Liver (tissue), 9 donors: Measurements from ENCODE around the gene JMJD1C. TPM values are rescaled to one million over a fixed set of nuclear protein-coding genes. Genes with fewer than 3 reads are reported as not detected.

Source experiments
- DNase-seq: peaks from one replicate; pipeline ENCODE4 v3.0.0-alpha.2; 2017; ENCODE audit warnings: low spot score
- H3K27ac ChIP-seq, 2 donors: one replicate each; pipeline ENCODE4 v1.7.0; 2013; ENCODE audit warnings: inconsistent platforms in 2 of 2, low read length in 2 of 2, control low read depth in 1 of 2, low read depth in 1 of 2, mild to moderate bottlenecking in 1 of 2
- H3K27me3 ChIP-seq, 4 donors: one replicate each; pipeline versions ENCODE4 v1.6.1 to v1.7.0; 2013; ENCODE audit warnings: low read length in 3 of 4, inconsistent platforms in 1 of 4, mild to moderate bottlenecking in 1 of 4, moderate library complexity in 1 of 4; ENCODE audit not compliant: control insufficient read depth in 4 of 4, insufficient read depth in 4 of 4
- H3K36me3 ChIP-seq, 4 donors: one replicate each; pipeline versions ENCODE4 v1.6.1 to v1.7.0; 2013; ENCODE audit warnings: low read length in 3 of 4, mild to moderate bottlenecking in 3 of 4, low read depth in 1 of 4, moderate library complexity in 1 of 4; ENCODE audit not compliant: control insufficient read depth in 4 of 4, insufficient read depth in 3 of 4
- H3K4me1 ChIP-seq, 4 donors: one replicate each; pipeline versions ENCODE4 v1.6.1 to v1.7.0; 2013; ENCODE audit warnings: low read length in 3 of 4, mild to moderate bottlenecking in 3 of 4, moderate library complexity in 1 of 4; ENCODE audit not compliant: control insufficient read depth in 4 of 4, insufficient read depth in 4 of 4
- H3K4me3 ChIP-seq, 3 donors: one replicate each; pipeline versions ENCODE4 v1.6.1 to v1.7.0; 2013; ENCODE audit warnings: low read length in 3 of 3, control low read depth in 1 of 3, low read depth in 1 of 3, mild to moderate bottlenecking in 1 of 3
- H3K9ac ChIP-seq, 2 donors: one replicate each; pipeline ENCODE4 v1.7.0; 2013; ENCODE audit warnings: low read length in 2 of 2, mild to moderate bottlenecking in 2 of 2, moderate library complexity in 2 of 2, control low read depth in 1 of 2, low read depth in 1 of 2
- H3K9me3 ChIP-seq, 4 donors: one replicate each; pipeline versions ENCODE4 v1.6.1 to v1.7.0; 2013; ENCODE audit warnings: low read length in 3 of 4; ENCODE audit not compliant: control insufficient read depth in 4 of 4
- ATF3 ChIP-seq: IDR thresholded peaks from 2 replicates; pipeline ENCODE4 v1.6.1; 2016; ENCODE audit warnings: antibody characterized with exemption
- CTCF ChIP-seq: fragments of 150-350 bp; IDR thresholded peaks from 2 replicates; pipeline ENCODE4 v1.5.1; 2017; ENCODE audit warnings: improper control_type of control experiment, low read depth, low read length; ENCODE audit not compliant: missing input control
- EGR1 ChIP-seq, 2 donors: IDR thresholded peaks; 2 replicates each; pipeline ENCODE4 v1.6.1; 2016 to 2018; ENCODE audit warnings: antibody characterized with exemption in 2 of 2, low read depth in 2 of 2
- FOXA1 ChIP-seq: IDR thresholded peaks from 2 replicates; pipeline ENCODE4 v1.6.1; 2016; ENCODE audit warnings: antibody characterized with exemption
- FOXA2 ChIP-seq: IDR thresholded peaks from 2 replicates; pipeline ENCODE4 v1.6.1; 2016; ENCODE audit warnings: antibody characterized with exemption
- GABPA ChIP-seq, 2 donors: IDR thresholded peaks in 1 of 2; conservative IDR thresholded peaks in 1 of 2; 2 replicates each; pipeline ENCODE4 v1.6.1; 2016; ENCODE audit warnings: antibody characterized with exemption in 2 of 2, mild to moderate bottlenecking in 1 of 2, moderate library complexity in 1 of 2
- HNF4A ChIP-seq, 2 donors: conservative IDR thresholded peaks; 2 replicates each; pipeline ENCODE4 v1.6.1; 2016; ENCODE audit warnings: antibody characterized with exemption in 2 of 2, mild to moderate bottlenecking in 2 of 2
- HNF4G ChIP-seq: IDR thresholded peaks from 2 replicates; pipeline ENCODE4 v1.6.1; 2016; ENCODE audit warnings: antibody characterized with exemption
- JUND ChIP-seq, 2 donors: IDR thresholded peaks; 2 replicates each; pipeline ENCODE4 v1.6.1; 2016; ENCODE audit warnings: antibody characterized with exemption in 2 of 2
- MAX ChIP-seq: IDR thresholded peaks from 2 replicates; pipeline ENCODE4 v1.6.1; 2016; ENCODE audit warnings: antibody characterized with exemption
- NR2F2 ChIP-seq: IDR thresholded peaks from 2 replicates; pipeline ENCODE4 v1.6.1; 2016; ENCODE audit warnings: antibody characterized with exemption
- RAD21 ChIP-seq, 2 donors: IDR thresholded peaks; 2 replicates each; pipeline ENCODE4 v1.6.1; 2016; ENCODE audit warnings: antibody characterized with exemption in 2 of 2, mild to moderate bottlenecking in 2 of 2
- REST ChIP-seq: IDR thresholded peaks from 2 replicates; pipeline ENCODE4 v1.6.1; 2016; ENCODE audit warnings: antibody characterized with exemption, mild to moderate bottlenecking
- RXRA ChIP-seq, 2 donors: IDR thresholded peaks; 2 replicates each; pipeline ENCODE4 v1.6.1; 2017 to 2018; ENCODE audit warnings: antibody characterized with exemption in 2 of 2, mild to moderate bottlenecking in 1 of 2
- SP1 ChIP-seq: IDR thresholded peaks from 2 replicates; pipeline ENCODE4 v1.6.1; 2018; ENCODE audit warnings: antibody characterized with exemption, mild to moderate bottlenecking
- TAF1 ChIP-seq: conservative IDR thresholded peaks from 2 replicates; pipeline ENCODE4 v1.6.1; 2016; ENCODE audit warnings: antibody characterized with exemption, mild to moderate bottlenecking
- YY1 ChIP-seq: IDR thresholded peaks from 2 replicates; pipeline ENCODE4 v1.6.1; 2016; ENCODE audit warnings: antibody characterized with exemption, mild to moderate bottlenecking
- ZBTB33 ChIP-seq: IDR thresholded peaks from 2 replicates; pipeline ENCODE4 v1.6.1; 2016; ENCODE audit warnings: antibody characterized with exemption
- WGBS: extraction: QIAGEN DNeasy Blood & Tissue Kit; methylation state at CpG from one replicate; pipeline ENCODE4 v1.1.7; 2013; 5-methylcytosine and 5-hydroxymethylcytosine counted together
- polyA plus RNA-seq, 2 donors: library from polyadenylated mRNA; stranded (reverse) in 1 of 2; unstranded in 1 of 2; fragments of 200-250 nt in 1 of 2; fragments of >200 nt in 1 of 2; fragmentation: Nextera tagmentation in 1 of 2; extraction: Ambion mirVana in 1 of 2; gene quantifications; one replicate each; pipeline versions ENCODE4 v1.2.1 to v1.2.3, GENCODE V29; 2013 to 2015
- total RNA-seq, 2 donors: library from RNA; depleted of rRNA; stranded (reverse); fragments of >200 nt; gene quantifications; one replicate each; pipeline ENCODE4 v1.2.3, GENCODE V29; 2014
- donor health status: healthy.
- donor health status: healthy.
- donor health status: healthy.
- donor health status: healthy.
- donor health status: healthy.

Gene JMJD1C
- total and polyA plus RNA-seq, 4 donors = 11.0 to 93.1 (median 56.0) TPM

GRCh38 chr10:63427013-63427412, 38.8 kb downstream of the JMJD1C start:
- Histone ChIP-seq H3K27me3 (no peaks in the 10 kb centered on the region), H3K4me3 (no peak overlapping the region), H3K4me1 (peaks cover 0 to 3% (median 1%) of the 10 kb centered on the region in 4 donors), H3K36me3 (no peaks in the 10 kb centered on the region), H3K9me3 (no peaks in the 10 kb centered on the region), H3K9ac (no peak overlapping the region), H3K27ac (no peak overlapping the region)
- no peak for TF ChIP-seq MAX
- TF ChIP-seq NR2F2 = no peak
- no peak for TF ChIP-seq FOXA2
- no peak for TF ChIP-seq EGR1 (IDR thresholded peaks at IDR 0.05; ENCODE audit: low read depth in 2 of 2)
- TF ChIP-seq ZBTB33 = no peak
- TF ChIP-seq FOXA1 = no peak
- no peak for TF ChIP-seq ATF3
- TF ChIP-seq JUND (IDR thresholded peaks at IDR 0.05) = no peak
- no peak for TF ChIP-seq SP1
- TF ChIP-seq HNF4G = no peak
- TF ChIP-seq RAD21 (IDR thresholded peaks at IDR 0.05) = no peak
- no peak for TF ChIP-seq CTCF
- WGBS = 97% methylated on average over 19 of the region's 19 CpGs
- DNase-seq = no peak

GRCh38 chr10:63425512-63425911, 40.3 kb downstream of the JMJD1C start:
- H3K9me3 ChIP-seq = no peaks in the 10 kb centered on the region
- H3K4me3 ChIP-seq = no peak overlapping the region
- H3K36me3 ChIP-seq = no peaks in the 10 kb centered on the region
- H3K4me1 ChIP-seq = peaks cover 0 to 6% (median 1%) of the 10 kb centered on the region in 4 donors
- no peak for DNase-seq
- TF ChIP-seq EGR1 (IDR thresholded peaks at IDR 0.05; ENCODE audit: low read depth in 2 of 2) = no peak
- TF ChIP-seq RXRA (IDR thresholded peaks at IDR 0.05) = no peak
- TF ChIP-seq FOXA1 = no peak
- TF ChIP-seq ZBTB33 = no peak
- no peak for TF ChIP-seq CTCF
- no peak for TF ChIP-seq HNF4G
- no peak for TF ChIP-seq YY1
- no peak for TF ChIP-seq HNF4A (conservative IDR thresholded peaks at IDR 0.05)
- TF ChIP-seq GABPA (IDR thresholded peaks at IDR 0.05 in 1 of 2, conservative IDR thresholded peaks at IDR 0.05 in 1 of 2) = no peak
- no peak for TF ChIP-seq NR2F2
- TF ChIP-seq MAX = no peak
- no peak for TF ChIP-seq TAF1
- no peak for TF ChIP-seq RAD21 (IDR thresholded peaks at IDR 0.05)
- TF ChIP-seq FOXA2 = no peak
- TF ChIP-seq SP1 = no peak
- no peak for TF ChIP-seq ATF3
- no peak for TF ChIP-seq JUND (IDR thresholded peaks at IDR 0.05)
- no peak for TF ChIP-seq REST
- 58% methylated on average over 5 of the region's 5 CpGs for WGBS
- H3K27me3 ChIP-seq = no peaks in the 10 kb centered on the region
- no peak overlapping the region for H3K9ac ChIP-seq
- no peak overlapping the region for H3K27ac ChIP-seq
